Measurements from ENCODE around the gene TFCP2L1. TPM values are rescaled to one million over a fixed set of nuclear protein-coding genes. Genes with fewer than 3 reads are reported as not detected.
"Not testable (repeated sequence)": the region's sequence is repeated elsewhere in the genome, so short reads cannot be mapped to it uniquely, and the experiment has no call there.

TFCP2L1 gene
- total RNA-seq, 3 donors from 2014 or later: 0.03 to 0.08 (median 0.05) TPM

DNA sequence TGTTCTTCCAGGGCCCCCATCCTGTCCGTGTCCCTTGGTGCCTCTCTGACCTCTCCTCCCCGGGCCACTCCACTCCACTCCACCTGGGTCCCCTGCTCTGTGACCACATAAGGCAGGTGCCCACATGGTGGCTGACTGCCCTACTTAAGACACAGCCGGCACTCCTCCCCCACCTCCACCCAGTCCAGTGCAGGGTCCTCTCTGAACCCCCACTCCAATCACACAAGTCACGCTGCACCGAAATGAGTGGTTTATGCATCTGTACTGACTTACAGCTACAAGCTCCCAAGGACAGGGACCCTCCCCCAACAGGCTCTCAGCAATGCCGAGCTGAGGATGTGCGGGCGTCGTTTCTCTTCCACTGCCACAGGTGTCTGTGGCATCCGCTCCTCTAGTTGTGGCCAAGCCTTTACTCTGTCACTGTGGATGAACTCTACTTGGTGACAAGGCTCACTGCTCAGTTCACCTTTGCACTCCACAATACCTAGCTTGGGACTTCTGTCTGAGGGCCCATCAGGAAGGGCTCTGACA, 48.3 kb downstream of the TFCP2L1 start:
- Mint-ChIP-seq H3K4me1 (ENCODE audit: low read depth) (no peaks in the 10 kb centered on the region), H3K9me3 (no peaks in the 10 kb centered on the region), H3K36me3 (ENCODE audit: insufficient read depth) (no peaks in the 10 kb centered on the region), H3K4me3 (no peak overlapping the region), H3K27me3 (ENCODE audit: low read depth) (peaks cover 4% of the 10 kb centered on the region)
- DNase-seq: no peak
- ATAC-seq: peak in 1 of 2 donors; percentile 20

DNA sequence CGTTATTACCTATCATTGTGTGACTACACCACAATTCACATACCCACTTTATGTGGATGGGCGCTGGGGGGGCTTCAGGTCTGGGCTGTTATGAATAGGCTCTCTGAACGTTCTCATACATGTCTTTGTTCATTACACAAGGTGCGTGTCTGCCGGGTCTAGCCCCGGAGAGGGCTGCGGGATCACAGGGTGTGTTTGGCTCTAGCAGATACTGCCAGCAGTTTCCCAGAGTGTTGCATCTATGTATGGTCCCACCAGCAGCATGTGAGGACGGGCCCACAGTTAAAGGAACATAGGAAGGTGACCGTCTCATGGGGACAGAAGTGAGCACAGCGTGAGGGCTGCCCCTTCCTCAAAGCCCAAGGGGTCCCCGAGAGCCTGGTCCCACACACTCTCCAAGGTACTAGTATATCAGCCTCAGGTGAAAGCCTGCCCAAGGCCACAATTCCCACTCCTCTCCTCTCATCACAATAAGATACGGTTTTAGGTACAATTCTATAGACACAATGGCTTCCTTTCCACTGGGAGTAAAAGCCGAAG, 48.8 kb downstream of the TFCP2L1 start:
- Mint-ChIP-seq H3K27me3 (ENCODE audit: low read depth) (peaks cover 4% of the 10 kb centered on the region), H3K36me3 (ENCODE audit: insufficient read depth) (no peaks in the 10 kb centered on the region), H3K4me3 (no peak overlapping the region), H3K4me1 (ENCODE audit: low read depth) (no peaks in the 10 kb centered on the region), H3K9me3 (no peaks in the 10 kb centered on the region)
- ATAC-seq: no peak
- no peak for DNase-seq

DNA sequence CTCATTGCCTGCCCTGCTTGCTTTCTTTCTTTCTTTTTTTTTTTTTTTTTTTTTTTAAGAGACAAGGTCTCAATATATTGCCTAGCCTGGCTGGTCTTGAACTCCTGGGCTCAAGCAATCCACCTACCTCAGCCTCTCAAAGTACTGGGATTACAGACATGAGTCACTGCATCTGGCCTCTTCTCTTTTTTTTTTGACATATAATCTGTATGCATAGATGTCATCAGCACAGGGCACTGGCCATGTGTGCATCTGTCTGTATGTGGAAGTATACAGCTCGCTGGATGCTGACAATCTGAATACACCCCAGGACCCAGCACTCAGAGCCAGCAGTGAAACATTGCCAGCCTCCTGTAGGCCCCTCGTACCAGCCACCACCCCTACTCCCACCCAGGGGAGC, 49.5 kb downstream of the TFCP2L1 start:
- no peak for ATAC-seq
- peaks cover 4% of the 10 kb centered on the region for H3K27me3 Mint-ChIP-seq (ENCODE audit: low read depth)
- H3K9me3 Mint-ChIP-seq: no peaks in the 10 kb centered on the region
- no peaks in the 10 kb centered on the region for H3K36me3 Mint-ChIP-seq (ENCODE audit: insufficient read depth)
- H3K4me3 Mint-ChIP-seq: no peak overlapping the region
- H3K4me1 Mint-ChIP-seq (ENCODE audit: low read depth): no peaks in the 10 kb centered on the region
- no peak for DNase-seq

DNA sequence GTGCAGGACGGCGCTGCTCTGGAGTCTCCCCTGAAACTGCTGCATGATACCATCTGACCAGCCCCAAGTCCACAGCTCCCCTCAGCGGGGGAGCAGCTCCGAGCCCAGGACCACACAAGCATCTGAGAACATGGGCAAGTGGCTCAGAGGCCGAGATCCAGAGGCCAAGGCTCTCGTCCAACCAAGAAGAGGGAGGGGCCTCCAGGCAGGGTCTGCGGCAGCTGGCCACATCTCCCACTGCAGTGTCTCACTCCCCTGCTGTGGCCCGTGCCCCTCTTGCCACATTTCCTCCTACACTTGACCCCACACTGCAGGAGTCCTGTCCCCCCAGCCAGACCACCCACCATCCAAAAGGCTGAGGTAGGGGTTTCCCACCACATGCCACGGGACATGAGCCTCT, 50.2 kb downstream of the TFCP2L1 start:
- Mint-ChIP-seq H3K4me3 (no peak overlapping the region), H3K27me3 (ENCODE audit: low read depth) (peaks cover 4% of the 10 kb centered on the region), H3K9me3 (no peaks in the 10 kb centered on the region), H3K4me1 (ENCODE audit: low read depth) (no peaks in the 10 kb centered on the region), H3K36me3 (ENCODE audit: insufficient read depth) (no peaks in the 10 kb centered on the region)
- ATAC-seq (no peak), DNase-seq (no peak)

DNA sequence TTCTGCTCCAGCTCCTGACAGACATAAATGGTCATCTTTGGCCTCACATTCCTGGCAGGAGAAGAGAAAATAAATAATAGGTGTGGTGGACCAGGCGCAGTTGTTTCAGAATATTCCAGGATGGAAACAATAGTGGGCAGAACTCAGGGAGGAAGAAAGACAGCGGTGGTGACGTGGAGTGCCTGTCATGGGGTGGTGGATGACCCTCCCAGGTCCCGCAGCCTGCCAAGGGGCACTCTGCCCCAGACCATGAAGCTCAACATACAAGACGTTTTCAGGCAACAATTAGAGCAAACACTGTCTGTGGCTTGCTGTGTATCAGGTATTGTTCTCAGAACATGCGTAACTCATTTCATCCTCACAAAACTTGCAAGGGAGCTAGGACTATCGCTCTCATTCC, 50.9 kb downstream of the TFCP2L1 start:
- Mint-ChIP-seq H3K36me3 (ENCODE audit: insufficient read depth) (no peaks in the 10 kb centered on the region), H3K27me3 (ENCODE audit: low read depth) (peaks cover 4% of the 10 kb centered on the region), H3K4me1 (ENCODE audit: low read depth) (no peaks in the 10 kb centered on the region), H3K4me3 (no peak overlapping the region), H3K9me3 (no peaks in the 10 kb centered on the region)
- DNase-seq (no peak), ATAC-seq (no peak)

GRCh38 chr2:121233486-121234110, 51.4 kb downstream of the TFCP2L1 start:
- Mint-ChIP-seq H3K4me1 (ENCODE audit: low read depth) (no peaks in the 10 kb centered on the region), H3K4me3 (no peak overlapping the region), H3K36me3 (ENCODE audit: insufficient read depth) (no peaks in the 10 kb centered on the region), H3K27me3 (ENCODE audit: low read depth) (peaks cover 4% of the 10 kb centered on the region), H3K9me3 (no peaks in the 10 kb centered on the region)
- ATAC-seq (no peak), DNase-seq (no peak)

- ATAC-seq (no peak), DNase-seq (no peak)
- H3K4me3 Mint-ChIP-seq: no peak overlapping the region
- H3K36me3 Mint-ChIP-seq (ENCODE audit: insufficient read depth): no peaks in the 10 kb centered on the region
- peaks cover 4% of the 10 kb centered on the region for H3K27me3 Mint-ChIP-seq (ENCODE audit: low read depth)
- H3K4me1 Mint-ChIP-seq (ENCODE audit: low read depth): no peaks in the 10 kb centered on the region
- no peaks in the 10 kb centered on the region for H3K9me3 Mint-ChIP-seq
Observed at GRCh38 chr2:121232626-121233265, 52.3 kb downstream of the TFCP2L1 start.

DNA sequence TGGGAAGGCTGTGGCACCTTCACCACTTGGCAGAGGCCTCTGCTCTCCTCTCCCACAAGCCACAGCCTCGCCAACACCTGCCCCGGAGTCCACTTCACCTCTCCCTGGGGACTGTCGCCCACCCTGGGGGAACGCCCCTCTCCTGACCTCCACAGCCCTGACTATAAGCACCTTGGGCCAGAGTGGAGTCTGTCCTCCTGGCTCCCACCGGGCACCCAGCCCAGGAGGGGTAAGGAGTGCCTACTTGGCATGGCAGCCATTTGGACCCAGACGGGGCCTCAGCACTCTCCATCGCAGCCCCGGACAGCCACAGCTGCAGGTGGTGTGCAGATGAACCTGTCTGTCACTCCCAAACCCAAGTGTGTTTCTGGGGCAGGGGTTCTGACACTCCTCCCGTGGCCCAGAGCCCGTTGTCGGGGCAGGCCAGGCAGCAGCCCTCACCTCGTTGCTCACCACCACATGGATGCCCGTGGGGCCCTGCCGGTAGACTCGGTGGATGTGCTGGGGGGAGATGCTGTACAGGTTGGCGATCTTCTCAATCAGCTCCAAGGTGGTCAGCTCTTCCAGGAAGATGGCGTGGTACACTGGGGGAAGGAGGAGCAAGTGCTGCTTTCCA, 53.5 kb downstream of the TFCP2L1 start:
- Mint-ChIP-seq H3K27me3 (ENCODE audit: low read depth) (peaks cover under 1% of the 10 kb centered on the region), H3K4me3 (no peak overlapping the region), H3K4me1 (ENCODE audit: low read depth) (no peaks in the 10 kb centered on the region), H3K9me3 (no peaks in the 10 kb centered on the region), H3K36me3 (ENCODE audit: insufficient read depth) (no peaks in the 10 kb centered on the region)
- no peak for DNase-seq
- ATAC-seq: peak in 1 of 2 donors; percentile 9

DNA sequence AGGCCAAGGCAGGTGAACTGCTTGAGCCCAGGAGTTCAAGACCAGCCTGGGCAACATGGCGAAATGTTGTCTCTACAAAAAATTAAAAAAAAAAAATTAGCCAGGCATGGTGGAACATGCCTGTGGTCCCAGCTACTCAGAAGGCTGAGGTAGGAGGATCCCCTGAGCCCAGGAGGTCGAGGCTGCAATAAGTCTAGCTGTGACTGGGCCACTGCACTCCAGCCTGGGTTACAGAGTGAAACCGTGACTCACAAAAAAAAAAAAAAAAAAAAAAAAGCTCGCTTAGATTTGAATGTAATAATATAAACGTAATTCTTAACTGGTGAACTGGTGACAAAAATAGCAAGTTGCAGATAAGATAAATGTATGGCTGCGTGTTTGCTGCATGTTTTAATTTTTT, 56.5 kb downstream of the TFCP2L1 start:
- Mint-ChIP-seq H3K36me3 (ENCODE audit: insufficient read depth) (no peaks in the 10 kb centered on the region), H3K27me3 (ENCODE audit: low read depth) (no peaks in the 10 kb centered on the region), H3K4me1 (ENCODE audit: low read depth) (no peaks in the 10 kb centered on the region), H3K4me3 (no peak overlapping the region), H3K9me3 (no peaks in the 10 kb centered on the region)
- ATAC-seq: no peak
- no peak for DNase-seq

DNA sequence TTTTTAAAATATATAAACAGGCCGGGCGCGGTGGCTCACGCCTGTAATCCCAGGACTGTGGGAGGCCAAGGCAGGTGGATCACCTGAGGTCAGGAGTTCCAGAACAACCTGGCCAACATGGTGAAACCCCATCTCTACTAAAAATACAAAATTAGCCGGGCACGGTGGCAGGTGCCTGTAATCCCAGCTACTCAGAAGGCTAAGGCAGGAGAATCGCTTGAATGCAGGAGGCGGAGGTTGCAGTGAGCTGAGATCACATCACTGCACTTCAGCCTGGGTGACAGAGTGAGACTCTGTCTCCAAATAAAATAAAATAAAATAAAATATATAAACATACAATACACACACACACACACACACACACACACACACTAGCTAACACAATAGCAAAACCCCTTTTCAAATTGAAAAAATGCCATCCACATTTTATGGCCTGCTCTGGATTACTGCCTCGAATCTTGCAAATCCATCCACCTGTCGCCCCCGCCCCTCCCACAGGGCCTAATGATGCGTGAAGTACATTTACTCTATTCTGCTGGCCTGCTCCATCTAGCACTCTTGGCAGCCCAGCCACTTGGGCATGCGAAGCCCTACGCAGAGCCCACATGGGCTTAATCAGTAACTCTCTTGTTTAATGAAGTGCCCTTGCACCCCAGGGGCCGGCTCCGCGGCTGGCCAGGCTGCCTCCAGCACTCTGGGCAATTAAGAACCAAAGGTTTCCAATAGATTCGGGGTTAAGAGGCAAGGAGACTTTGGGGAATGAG, 57.4 kb downstream of the TFCP2L1 start:
- DNase-seq; H3K9me3 Mint-ChIP-seq; H3K36me3 Mint-ChIP-seq (ENCODE audit: insufficient read depth); ATAC-seq; H3K4me3 Mint-ChIP-seq; H3K27me3 Mint-ChIP-seq (ENCODE audit: low read depth); H3K4me1 Mint-ChIP-seq (ENCODE audit: low read depth): not testable (repeated sequence)

DNA sequence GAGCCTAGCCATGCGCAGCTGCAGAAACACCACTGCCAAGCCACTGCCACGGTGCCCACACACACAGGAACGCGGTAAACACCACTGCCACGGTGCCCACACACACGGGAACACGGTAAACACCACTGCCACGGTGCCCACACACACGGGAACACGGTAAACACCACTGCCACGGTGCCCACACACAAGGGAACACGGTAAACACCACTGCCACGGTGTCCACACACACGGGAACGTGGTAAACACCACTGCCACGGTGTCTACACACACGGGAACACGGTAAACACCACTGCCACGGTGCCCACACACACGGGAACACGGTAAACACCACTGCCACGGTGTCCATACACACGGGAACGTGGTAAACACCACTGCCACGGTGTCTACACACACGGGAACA, 59.3 kb downstream of the TFCP2L1 start:
- H3K36me3 Mint-ChIP-seq (ENCODE audit: insufficient read depth); ATAC-seq; H3K4me1 Mint-ChIP-seq (ENCODE audit: low read depth); H3K4me3 Mint-ChIP-seq; H3K27me3 Mint-ChIP-seq (ENCODE audit: low read depth); DNase-seq; H3K9me3 Mint-ChIP-seq: not testable (repeated sequence)

DNA sequence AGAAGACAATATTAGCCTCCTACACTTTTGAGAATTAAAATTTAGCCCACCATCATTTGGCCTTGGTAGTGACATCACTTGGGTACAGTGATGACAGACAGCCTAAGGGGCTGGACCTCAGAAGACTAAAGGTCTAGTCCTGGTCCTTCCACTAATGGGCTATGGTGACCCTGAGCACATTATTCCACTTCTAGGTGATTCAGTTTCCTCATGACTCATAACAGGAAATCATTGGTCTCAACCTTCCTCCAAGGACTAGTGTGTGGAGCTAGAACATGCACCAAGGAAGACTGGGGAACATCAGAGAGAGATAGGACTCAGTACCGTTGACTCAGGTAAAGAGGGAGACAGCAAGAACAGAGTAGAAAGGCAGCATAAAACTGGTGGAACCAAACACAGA, 64.0 kb downstream of the TFCP2L1 start:
- no peak overlapping the region for H3K4me3 Mint-ChIP-seq
- H3K36me3 Mint-ChIP-seq (ENCODE audit: insufficient read depth): no peaks in the 10 kb centered on the region
- no peak for DNase-seq
- no peaks in the 10 kb centered on the region for H3K9me3 Mint-ChIP-seq
- no peaks in the 10 kb centered on the region for H3K4me1 Mint-ChIP-seq (ENCODE audit: low read depth)
- H3K27me3 Mint-ChIP-seq (ENCODE audit: low read depth): peaks cover 2% of the 10 kb centered on the region
- no peak for ATAC-seq

GRCh38 chr2:121219866-121220265, 65.1 kb downstream of the TFCP2L1 start:
- DNase-seq: no peak
- H3K36me3 Mint-ChIP-seq (ENCODE audit: insufficient read depth): no peaks in the 10 kb centered on the region
- no peaks in the 10 kb centered on the region for H3K9me3 Mint-ChIP-seq
- H3K27me3 Mint-ChIP-seq (ENCODE audit: low read depth): peaks cover 2% of the 10 kb centered on the region
- no peaks in the 10 kb centered on the region for H3K4me1 Mint-ChIP-seq (ENCODE audit: low read depth)
- no peak overlapping the region for H3K4me3 Mint-ChIP-seq
- ATAC-seq: no peak

DNA sequence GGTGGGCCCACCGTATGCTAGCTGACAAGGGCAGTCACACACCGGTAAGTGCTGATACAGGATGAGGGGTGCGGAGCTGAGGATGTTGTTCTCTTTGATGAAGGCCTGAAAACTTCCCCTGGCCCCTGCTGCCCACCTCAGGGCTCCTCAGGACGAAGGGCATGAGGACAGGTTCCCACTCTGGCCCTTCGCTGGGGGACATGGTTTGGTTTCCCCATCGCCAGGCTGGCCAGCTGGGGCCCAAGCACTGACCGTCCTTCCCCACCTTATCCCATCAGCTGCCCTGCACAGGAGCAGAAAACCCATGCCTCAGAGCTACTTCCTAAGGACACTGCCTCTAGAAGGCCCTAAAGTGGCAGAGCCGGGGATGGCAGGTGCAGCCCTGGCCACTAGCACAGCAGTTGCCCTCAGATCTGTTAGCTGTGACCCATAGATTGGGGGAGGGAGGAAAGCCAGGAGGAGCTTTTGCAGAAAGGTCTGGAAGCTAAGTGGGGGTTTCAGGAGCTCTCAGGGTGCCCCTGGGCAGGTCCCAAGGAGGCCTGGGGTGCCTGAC, 66.5 kb downstream of the TFCP2L1 start:
- H3K4me1 Mint-ChIP-seq (ENCODE audit: low read depth): no peaks in the 10 kb centered on the region
- DNase-seq (no peak), ATAC-seq (no peak)
- no peak overlapping the region for H3K4me3 Mint-ChIP-seq
- peaks cover 2% of the 10 kb centered on the region for H3K27me3 Mint-ChIP-seq (ENCODE audit: low read depth)
- H3K9me3 Mint-ChIP-seq: no peaks in the 10 kb centered on the region
- no peaks in the 10 kb centered on the region for H3K36me3 Mint-ChIP-seq (ENCODE audit: insufficient read depth)
